Common myeloid progenitor, CD34-positive (primary cell): ENCODE data around the gene TMEM127.

Experiments used
- CTCF ChIA-PET: fragments of 350-600 bp; sonication (Branson Sonifier 250); formaldehyde crosslinking; loops from one replicate; lab custom pipeline; 2021; ENCODE audit warnings: antibody characterized with exemption; lab: Charles Lee
- POLR2A ChIA-PET: fragments of 350-600 bp; sonication (Branson Sonifier 250); formaldehyde crosslinking; loops from one replicate; lab custom pipeline; 2021; ENCODE audit warnings: antibody characterized with exemption; lab: Charles Lee
- DNase-seq, 3 donors: peaks; one replicate each; pipeline versions ENCODE4 v3.0.0 to v3.0.0-alpha.2; 2013
- H3K27ac ChIP-seq, 2 experiments: 1 replicate in 1 of 2; 2 replicates in 1 of 2; pipeline ENCODE4 v1.7.0; 2013; ENCODE audit warnings: inconsistent platforms in 2 of 2, low read length in 2 of 2, mild to moderate bottlenecking in 2 of 2, low read depth in 1 of 2, moderate library complexity in 1 of 2; ENCODE audit not compliant: severe bottlenecking in 2 of 2, insufficient read depth in 1 of 2, poor library complexity in 1 of 2
- H3K27me3 ChIP-seq, 5 experiments: replicated peaks in 2 of 5; 1 replicate in 3 of 5; 2 replicates in 2 of 5; pipeline versions ENCODE4 v1.6.1 to v1.7.0; 2013; ENCODE audit warnings: low read length in 4 of 5, mild to moderate bottlenecking in 2 of 5, moderate library complexity in 2 of 5, inconsistent platforms in 1 of 5; ENCODE audit not compliant: insufficient read depth in 5 of 5, control insufficient read depth in 4 of 5
- H3K36me3 ChIP-seq, 4 experiments: 1 replicate in 2 of 4; 2 replicates in 2 of 4; pipeline versions ENCODE4 v1.6.1 to v1.7.0; 2013; ENCODE audit warnings: low read length in 3 of 4, control low read depth in 1 of 4, mild to moderate bottlenecking in 1 of 4; ENCODE audit not compliant: control insufficient read depth in 4 of 4, insufficient read depth in 4 of 4
- H3K4me1 ChIP-seq, 4 experiments: 1 replicate in 3 of 4; 2 replicates in 1 of 4; pipeline versions ENCODE4 v1.6.1 to v1.7.1; 2013; ENCODE audit warnings: low read length in 3 of 4, mild to moderate bottlenecking in 3 of 4, control low read depth in 1 of 4, inconsistent platforms in 1 of 4, moderate library complexity in 1 of 4; ENCODE audit not compliant: control insufficient read depth in 4 of 4, insufficient read depth in 4 of 4; ENCODE audit errors: control extremely low read depth in 1 of 4
- H3K4me3 ChIP-seq, 7 experiments: 1 replicate in 4 of 7; 2 replicates in 3 of 7; pipeline versions ENCODE4 v1.5.1 to v1.7.0; 2013; ENCODE audit warnings: mild to moderate bottlenecking in 7 of 7, low read length in 6 of 7, moderate library complexity in 6 of 7, inconsistent platforms in 2 of 7, low read depth in 2 of 7, control low read depth in 1 of 7; ENCODE audit not compliant: insufficient read depth in 4 of 7, control insufficient read depth in 1 of 7; ENCODE audit errors: extremely low read depth in 1 of 7
- H3K9me3 ChIP-seq, 5 experiments: 1 replicate in 4 of 5; 2 replicates in 1 of 5; pipeline versions ENCODE4 v1.6.1 to v1.7.1; 2013; ENCODE audit warnings: low read length in 4 of 5, mild to moderate bottlenecking in 2 of 5, inconsistent platforms in 1 of 5, low read depth in 1 of 5, moderate library complexity in 1 of 5; ENCODE audit not compliant: control insufficient read depth in 4 of 5, insufficient read depth in 2 of 5; ENCODE audit errors: control extremely low read depth in 1 of 5
- WGBS: methylation state at CpG from one replicate; pipeline ENCODE4 v1.1.5; 2013; ENCODE audit not compliant: insufficient coverage; 5-methylcytosine and 5-hydroxymethylcytosine counted together

TMEM127 gene

DNA sequence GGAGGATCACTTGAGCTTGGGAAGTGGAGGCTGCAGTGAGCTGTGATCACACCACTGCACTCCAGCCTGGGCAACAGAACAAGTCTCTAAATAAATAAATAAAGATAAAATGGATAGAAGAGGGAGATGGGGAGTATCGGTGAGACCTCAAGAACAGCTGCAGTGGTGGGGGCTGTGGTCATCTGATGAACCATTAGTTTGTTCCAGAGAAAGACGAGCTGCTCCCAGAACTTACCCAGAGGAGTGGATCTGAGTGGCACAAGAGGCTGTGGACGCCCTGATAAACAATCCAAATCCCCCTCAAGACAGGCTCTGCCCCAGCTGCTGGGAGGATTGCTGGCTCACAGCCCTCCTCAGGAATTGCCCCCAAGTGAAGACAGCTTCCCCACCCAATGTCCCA lies 26.7 kb downstream of the TMEM127 start:
- H3K4me1 ChIP-seq, result peaks cover 8 to 30% (median 20%) of the 10 kb centered on the region in 4 experiments
- no peak for DNase-seq
- H3K27me3 ChIP-seq, result no peaks in the 10 kb centered on the region
- no peak overlapping the region for H3K4me3 ChIP-seq
- 100% methylated on average over 2 of the region's 3 CpGs for WGBS
- H3K36me3 ChIP-seq, result peaks cover 0 to 17% (median 9%) of the 10 kb centered on the region in 4 experiments
- no peak overlapping the region for H3K27ac ChIP-seq
- POLR2A ChIA-PET, result interaction anchor here (0.6 kb wide), 1 partner anchor 861 kb away, joined by 3 read pairs; no protein-coding TSS in a partner anchor
- CTCF ChIA-PET, result interaction anchor here (1.1 to 4.1 kb wide), 3 partner anchors 12 to 25 kb away, joined by 3 to 16 read pairs (median 5); no protein-coding TSS in a partner anchor
- no peaks in the 10 kb centered on the region for H3K9me3 ChIP-seq

GRCh38 chr2:96238266-96238665 lies 27.5 kb downstream of the TMEM127 start:
- H3K27ac ChIP-seq, result no peak overlapping the region
- H3K36me3 ChIP-seq, result peaks cover 0 to 17% (median 9%) of the 10 kb centered on the region in 4 experiments
- H3K4me1 ChIP-seq, result peaks cover 8 to 34% (median 20%) of the 10 kb centered on the region in 4 experiments
- H3K9me3 ChIP-seq, result no peaks in the 10 kb centered on the region
- DNase-seq, result no peak
- CTCF ChIA-PET, result interaction anchor here (0.8 to 4.1 kb wide), 4 partner anchors 13 to 121 kb away, joined by 3 to 16 read pairs (median 5); no protein-coding TSS in a partner anchor
- POLR2A ChIA-PET, result interaction anchor here (1.3 kb wide), 1 partner anchor 16 kb away, joined by 3 read pairs; no protein-coding TSS in a partner anchor
- H3K27me3 ChIP-seq, result no peaks in the 10 kb centered on the region
- H3K4me3 ChIP-seq, result no peak overlapping the region
- 88% methylated on average over 2 of the region's 3 CpGs for WGBS

- no peak for DNase-seq
- Histone ChIP-seq H3K27ac (no peak overlapping the region), H3K36me3 (peaks cover 0 to 17% (median 9%) of the 10 kb centered on the region in 4 experiments), H3K4me1 (peaks cover 5 to 23% (median 9%) of the 10 kb centered on the region in 4 experiments), H3K9me3 (no peaks in the 10 kb centered on the region), H3K4me3 (no peak overlapping the region), H3K27me3 (no peaks in the 10 kb centered on the region)
- ChIA-PET POLR2A (interaction anchor here (0.8 to 1.3 kb wide), 2 partner anchors 17 to 22 kb away, joined by 3 read pairs; no protein-coding TSS in a partner anchor), CTCF (interaction anchor here (0.7 to 4.1 kb wide), 7 partner anchors 8 to 62 kb away, joined by 3 to 16 read pairs (median 3); no protein-coding TSS in a partner anchor)
- WGBS, result no CpG with 5 or more reads among the region's 1 CpG
These were observed 28.9 kb downstream of the TMEM127 start for GRCh38 chr2:96236882-96237281.

GRCh38 chr2:96233880-96234316 lies 31.9 kb downstream of the TMEM127 start:
- POLR2A ChIA-PET, result interaction anchor here (0.5 kb wide), 1 partner anchor 548 kb away, joined by 3 read pairs; no protein-coding TSS in a partner anchor
- H3K4me1 ChIP-seq, result peaks cover 0 to 11% (median 1%) of the 10 kb centered on the region in 4 experiments
- H3K36me3 ChIP-seq, result peaks cover 0 to 7% (median 4%) of the 10 kb centered on the region in 4 experiments
- no peaks in the 10 kb centered on the region for H3K9me3 ChIP-seq
- WGBS, result 81% methylated on average over 4 of the region's 4 CpGs
- CTCF ChIA-PET, result interaction anchor here (0.8 to 4.0 kb wide), 12 partner anchors 8 to 88 kb away, joined by 3 to 21 read pairs (median 5); partner anchors contain the start of genes CIAO1, STARD7 and TMEM127
- no peak overlapping the region for H3K27ac ChIP-seq
- H3K4me3 ChIP-seq, result no peak overlapping the region
- H3K27me3 ChIP-seq, result no peaks in the 10 kb centered on the region
- DNase-seq, result peak; percentile 38 to 56 (median 44)

DNA sequence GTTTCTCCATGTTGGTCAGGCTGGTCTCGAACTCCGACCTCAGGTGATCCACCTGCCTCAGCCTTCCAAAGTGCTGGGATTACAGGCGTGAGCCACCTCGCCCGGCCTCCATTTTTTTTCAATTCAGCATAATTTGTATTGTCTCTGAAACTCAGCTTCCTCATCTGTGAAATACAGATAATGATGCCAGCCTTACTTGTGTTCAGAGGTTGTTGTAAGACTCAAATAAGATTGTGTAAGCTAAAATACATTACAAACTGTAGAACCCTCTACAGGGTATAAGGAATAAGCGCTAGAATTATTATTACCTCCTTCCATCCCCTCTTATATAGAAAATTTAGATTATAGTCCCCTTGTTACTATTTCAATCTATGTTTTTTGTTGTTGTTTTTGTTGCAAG lies 32.4 kb downstream of the TMEM127 start:
- no peak for DNase-seq
- Histone ChIP-seq H3K9me3 (no peaks in the 10 kb centered on the region), H3K4me3 (no peak overlapping the region), H3K4me1 (peaks cover 0 to 11% (median 1%) of the 10 kb centered on the region in 4 experiments), H3K27ac (no peak overlapping the region), H3K27me3 (no peaks in the 10 kb centered on the region), H3K36me3 (peaks cover 0 to 7% (median 4%) of the 10 kb centered on the region in 4 experiments)
- 90% methylated on average over 3 of the region's 6 CpGs for WGBS
- POLR2A ChIA-PET, result no interaction called here
- CTCF ChIA-PET, result interaction anchor here (0.8 to 4.0 kb wide), 11 partner anchors 8 to 88 kb away, joined by 3 to 21 read pairs (median 5); partner anchors contain the start of genes CIAO1, STARD7 and TMEM127

- POLR2A ChIA-PET, result interaction anchor here (1.1 kb wide), 1 partner anchor 8 kb away, joined by 3 read pairs; no protein-coding TSS in a partner anchor
- CTCF ChIA-PET, result interaction anchor here (0.6 to 4.0 kb wide), 5 partner anchors 13 to 33 kb away, joined by 3 to 21 read pairs (median 4); partner anchors contain the start of genes CIAO1 and TMEM127
- H3K9me3 ChIP-seq, result no peaks in the 10 kb centered on the region
- peaks cover 0 to 11% (median 1%) of the 10 kb centered on the region in 4 experiments for H3K4me1 ChIP-seq
- no peaks in the 10 kb centered on the region for H3K36me3 ChIP-seq
- no peak for DNase-seq
- no peak overlapping the region for H3K4me3 ChIP-seq
- no peak overlapping the region for H3K27ac ChIP-seq
- H3K27me3 ChIP-seq, result no peaks in the 10 kb centered on the region
- WGBS, result 100% methylated on average over 4 of the region's 4 CpGs
These were observed 34.5 kb downstream of the TMEM127 start for GRCh38 chr2:96231316-96231715.
